Activated T-helper 9 cell treated with anti-CD3 and anti-CD28 coated beads, Interleukin-2, amount 50 U/mL, for 16 hours (primary cell): ENCODE data around the gene COL26A1.
"Not testable (repeated sequence)": the region's sequence is repeated elsewhere in the genome, so short reads cannot be mapped to it uniquely, and the experiment has no call there.

Source experiments
- DNase-seq: peaks from one replicate; pipeline ENCODE4 v3.0.0-alpha.2; 2020; ENCODE audit warnings: low read depth

Gene COL26A1

DNA sequence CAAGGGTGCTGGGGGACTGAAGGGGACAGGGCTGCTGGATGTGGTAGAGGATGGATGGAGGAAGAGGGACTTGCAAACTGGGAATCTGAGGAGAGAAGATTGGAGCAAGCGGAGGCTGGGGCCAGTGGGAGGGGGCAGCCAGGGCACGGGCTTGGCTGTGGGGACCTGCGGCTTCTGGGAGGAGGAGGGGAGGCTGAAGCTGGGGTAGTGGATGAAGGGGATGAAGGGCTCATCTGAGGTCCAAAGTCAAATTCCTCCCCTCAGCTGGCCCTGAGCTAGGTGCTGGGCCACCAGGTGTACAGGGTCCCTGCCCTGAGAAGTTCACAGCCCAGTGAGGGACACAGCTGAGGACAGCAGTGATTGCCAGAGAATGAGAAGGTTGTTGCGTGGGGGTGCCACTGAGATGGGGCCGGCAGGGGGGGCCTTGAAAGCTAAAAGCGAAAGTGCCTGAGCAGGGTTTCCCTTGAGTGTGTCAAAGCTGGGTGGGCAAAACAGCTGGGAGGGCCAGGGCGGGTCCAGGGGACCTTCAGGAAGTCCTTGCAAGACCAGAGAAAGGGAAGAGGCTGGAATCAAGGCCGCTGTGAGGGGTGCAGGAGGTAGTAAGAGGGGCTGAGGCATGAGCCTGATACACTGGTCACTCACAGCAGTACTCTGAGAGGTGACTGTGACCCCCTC, 191.2 kb downstream of the COL26A1 start:
- DNase-seq = no peak

DNA sequence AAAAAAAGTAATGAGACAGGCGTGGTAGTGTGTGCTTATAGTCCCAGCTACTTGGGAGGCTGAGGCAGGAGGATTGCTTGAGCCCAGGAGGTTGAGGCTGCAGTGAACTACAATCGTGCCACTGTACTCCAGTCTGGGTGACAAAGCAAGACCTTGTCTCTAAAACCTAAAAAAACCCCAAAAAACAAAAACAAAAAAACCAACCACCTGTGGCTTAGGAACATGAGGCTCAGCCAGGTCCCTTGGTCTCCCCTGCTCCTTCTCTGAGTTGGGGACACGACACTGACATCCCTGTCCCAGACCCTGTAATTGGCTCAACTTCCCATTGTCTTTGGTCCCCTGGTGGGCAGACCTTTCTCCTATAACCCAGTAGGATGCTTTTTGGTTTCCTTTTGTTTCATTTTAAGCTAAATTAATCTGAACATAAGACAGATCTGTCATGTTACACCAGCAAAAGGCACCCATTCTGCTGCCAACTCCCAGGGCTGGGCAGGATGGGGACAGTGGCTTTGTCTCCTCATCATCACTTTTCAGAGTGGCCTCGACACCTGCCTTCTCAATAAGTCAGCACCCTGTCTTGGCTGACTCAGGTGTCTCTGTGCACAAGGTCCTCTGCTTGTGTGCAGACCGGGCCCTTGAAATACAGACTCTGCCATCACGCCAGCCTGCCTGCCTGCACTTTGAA, 192.1 kb downstream of the COL26A1 start:
- no peak for DNase-seq

DNA sequence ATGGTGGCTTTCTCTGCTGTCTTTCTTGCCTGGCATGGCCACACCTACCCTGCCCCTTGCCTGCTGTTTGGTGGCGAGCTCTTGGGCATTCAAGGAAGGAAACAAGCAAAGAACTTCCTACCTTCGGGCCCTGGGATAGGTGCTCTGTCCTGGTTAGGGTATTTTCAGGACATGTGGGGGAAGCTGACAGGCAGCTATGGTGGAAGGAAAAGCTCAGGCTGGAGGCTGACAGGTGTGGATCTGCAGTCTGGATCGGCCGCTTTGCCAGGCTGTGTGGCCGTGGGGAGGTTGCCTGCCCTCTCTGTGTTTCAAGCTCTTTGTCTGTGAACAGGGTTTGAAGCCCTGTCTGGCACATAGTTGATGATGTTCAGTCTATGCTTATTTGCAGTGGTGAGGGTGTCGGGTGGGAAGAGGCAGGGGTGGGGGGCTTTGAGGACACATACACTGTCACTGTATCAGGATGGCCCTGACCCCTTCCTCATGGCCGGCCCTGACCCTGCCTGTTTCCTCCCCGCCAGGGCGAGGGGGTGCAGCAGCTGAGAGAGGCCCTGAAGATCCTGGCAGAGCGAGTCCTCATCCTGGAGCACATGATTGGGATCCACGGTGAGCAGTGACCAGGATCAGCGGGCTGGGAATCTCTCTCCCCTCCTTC, 192.7 kb downstream of the COL26A1 start:
- DNase-seq = no peak

DNA sequence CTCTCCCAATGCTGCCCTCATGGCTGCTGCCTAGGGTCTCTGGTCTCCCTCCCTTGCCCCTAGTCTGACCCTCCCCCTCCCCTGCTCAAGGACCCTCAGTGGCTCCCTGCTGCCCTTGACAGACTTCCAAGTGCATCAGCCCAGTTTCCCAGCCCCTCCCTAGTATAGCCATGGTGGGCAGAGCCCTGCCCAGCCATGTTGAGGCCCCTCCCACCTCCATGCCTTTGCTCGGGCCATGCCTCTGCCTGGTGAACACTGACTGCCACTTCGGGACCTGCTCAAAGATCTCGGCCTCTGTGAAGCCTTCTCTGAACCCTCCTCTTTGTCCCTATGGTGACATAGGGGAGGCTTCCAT, 193.2 kb downstream of the COL26A1 start:
- DNase-seq = no peak

DNA sequence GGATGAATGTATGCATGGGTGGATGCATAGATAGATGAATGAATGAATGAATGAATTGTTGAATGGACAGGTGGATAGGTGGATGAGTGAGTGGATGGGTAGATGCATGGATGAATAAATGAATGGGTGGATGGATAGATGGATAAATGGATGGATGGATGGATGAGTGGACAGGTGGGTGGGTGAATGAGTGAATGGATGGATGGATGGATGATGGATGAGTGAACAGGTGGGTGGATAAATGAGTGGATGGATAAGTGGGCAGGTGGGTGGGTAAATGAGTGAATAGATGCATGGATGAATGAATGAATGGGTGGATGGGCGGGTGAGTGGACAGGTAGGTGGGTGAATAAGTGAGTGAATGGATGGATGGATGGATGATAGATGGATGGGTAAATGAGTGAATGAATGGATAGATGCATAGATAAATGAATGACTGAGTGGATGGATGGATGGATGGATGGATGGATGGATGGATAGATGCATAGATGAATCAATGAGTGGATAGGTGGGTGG, 193.8 kb downstream of the COL26A1 start:
- no peak for DNase-seq

DNA sequence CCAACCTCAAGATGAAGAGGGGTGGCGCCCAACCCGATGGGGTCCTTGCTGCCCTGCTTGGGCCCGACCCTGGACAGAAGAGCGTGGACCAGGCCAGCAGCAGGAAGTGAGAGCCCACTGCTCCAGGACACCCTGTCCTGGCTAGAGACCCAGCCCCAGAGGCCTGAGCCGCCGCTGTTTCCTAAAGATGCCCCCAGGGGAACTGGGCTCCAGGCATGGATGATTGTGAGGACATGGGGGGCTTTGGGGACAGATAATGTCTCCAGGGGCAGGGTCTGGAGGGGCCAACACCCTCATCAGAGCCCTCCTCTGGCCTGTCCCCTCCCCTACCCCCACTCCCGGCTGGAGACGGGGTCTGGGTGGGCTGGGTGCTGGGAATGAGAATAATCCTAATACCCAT, 194.7 kb downstream of the COL26A1 start:
- DNase-seq = no peak

DNA sequence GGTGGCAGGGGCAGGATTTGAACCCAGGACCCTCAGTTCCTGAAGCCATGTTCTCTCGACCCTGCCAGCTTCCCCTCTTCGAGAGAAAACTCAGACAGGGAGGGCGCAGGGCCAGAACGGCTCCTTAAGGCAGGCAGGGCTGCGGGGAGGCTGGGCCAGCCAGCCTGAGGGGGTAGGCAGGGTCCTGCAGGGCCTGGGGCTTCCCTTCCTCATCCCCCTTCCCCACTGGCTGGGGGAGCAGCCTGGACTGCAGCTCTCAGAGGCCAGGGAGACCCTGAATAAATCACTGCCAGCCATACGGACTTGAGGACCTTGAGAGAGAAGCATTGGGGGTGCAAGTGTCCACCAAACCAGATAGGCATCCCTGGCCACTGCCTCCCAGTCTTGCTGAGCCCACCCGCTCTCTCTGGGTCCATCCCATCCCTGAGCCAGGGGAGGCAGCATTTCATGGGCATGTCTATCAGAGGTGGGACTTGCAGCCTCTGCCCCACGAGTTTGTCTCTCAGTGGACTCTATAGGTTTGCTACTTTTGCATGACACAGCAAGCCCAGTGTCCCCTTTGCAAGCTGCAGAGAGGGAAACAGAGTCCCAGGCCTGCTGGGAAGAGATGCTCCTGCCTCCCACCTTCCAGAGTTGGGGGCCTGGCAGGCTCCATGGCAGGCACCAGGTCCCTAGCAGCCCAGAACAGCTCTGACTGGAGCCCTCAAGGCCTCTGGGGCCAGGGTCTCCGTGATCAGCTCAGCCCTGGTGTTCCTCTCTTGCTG, 195.5 kb downstream of the COL26A1 start:
- no peak for DNase-seq

DNA sequence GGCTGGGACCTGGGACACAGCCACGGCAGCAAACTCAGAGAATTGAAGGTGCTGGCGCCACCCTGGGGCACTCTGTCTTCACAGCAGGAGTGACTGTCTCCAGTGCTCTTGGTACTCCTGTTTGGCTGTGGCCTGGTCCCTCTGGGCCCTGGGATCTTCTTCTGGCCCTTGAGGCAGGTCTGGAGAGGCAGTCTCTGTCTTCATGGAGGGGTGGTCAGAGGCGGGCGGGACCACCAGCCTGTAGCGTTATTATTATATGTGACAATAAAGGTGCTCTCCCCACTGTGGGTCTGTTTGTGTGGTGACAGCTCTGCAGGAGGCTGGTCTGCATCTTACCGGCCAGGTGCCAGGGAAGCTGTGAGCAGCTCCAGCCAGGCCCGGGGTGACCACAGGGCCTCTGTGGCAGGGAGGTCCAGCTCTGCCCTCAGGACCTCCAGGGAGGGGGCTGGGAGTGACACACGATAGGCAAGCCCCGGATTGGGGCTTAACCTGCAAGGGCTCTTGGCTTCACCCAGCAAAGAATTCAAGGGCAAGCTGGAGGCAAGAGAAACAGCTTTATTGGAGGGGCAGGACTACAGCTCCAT, 196.2 kb downstream of the COL26A1 start:
- no peak for DNase-seq

DNA sequence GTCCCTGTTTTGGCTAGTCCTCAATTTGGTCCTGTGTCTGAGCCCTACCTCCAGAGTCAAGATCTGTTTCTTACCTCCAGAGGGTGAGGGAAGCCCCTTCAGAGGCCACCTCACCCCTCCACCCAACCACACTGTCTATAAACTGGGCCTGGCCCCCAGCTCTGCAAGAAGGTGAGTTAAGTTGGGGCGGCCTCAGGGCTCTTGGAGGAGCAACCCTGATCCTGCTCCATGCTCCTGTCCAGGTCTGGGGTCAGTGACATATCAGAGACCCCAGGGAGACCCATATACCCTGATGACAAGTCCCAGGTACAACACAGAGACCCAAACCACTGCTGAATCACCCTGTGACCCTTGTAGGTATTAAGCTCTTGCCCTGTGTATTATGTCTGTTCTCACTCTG, 196.9 kb downstream of the COL26A1 start:
- no peak for DNase-seq

DNA sequence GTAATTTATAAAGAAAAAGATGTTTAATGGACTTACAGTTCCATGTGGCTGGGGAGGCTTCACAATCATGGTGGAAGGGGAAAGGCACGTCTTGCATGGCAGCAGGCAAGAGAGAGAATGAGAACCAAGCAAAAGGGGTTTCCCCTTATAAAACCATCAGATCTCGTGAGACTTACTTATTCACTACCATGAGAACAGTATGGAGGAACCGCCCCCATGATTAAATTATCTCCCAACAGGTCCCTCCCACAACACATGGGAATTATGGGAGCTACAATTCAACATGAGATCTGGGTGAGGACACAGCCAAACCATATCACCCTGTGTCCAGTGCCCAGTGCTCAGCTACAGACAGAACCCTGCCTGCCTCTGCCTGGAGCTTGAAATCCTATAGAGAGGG, 197.3 kb downstream of the COL26A1 start:
- DNase-seq = not testable (repeated sequence)

DNA sequence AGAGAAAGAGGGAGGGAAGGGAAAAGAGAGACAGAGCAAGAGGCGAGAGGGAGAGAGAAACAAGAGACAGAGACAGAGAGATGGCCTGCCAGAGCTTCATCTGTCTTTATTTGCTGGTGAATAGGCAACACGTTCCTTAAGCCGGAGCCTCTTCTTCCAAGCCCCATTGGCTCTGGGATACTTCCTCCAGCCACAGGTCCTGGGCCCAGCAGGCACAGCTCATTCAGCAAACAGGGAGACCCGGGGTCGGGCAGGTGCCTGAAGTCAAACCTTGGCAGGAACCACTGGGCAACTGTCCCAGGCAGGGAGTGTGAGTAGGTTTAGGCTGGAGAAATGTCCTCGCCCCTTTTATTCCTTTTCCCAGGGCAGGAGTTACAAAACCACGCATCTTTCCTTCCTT, 198.2 kb downstream of the COL26A1 start:
- DNase-seq = no peak

DNA sequence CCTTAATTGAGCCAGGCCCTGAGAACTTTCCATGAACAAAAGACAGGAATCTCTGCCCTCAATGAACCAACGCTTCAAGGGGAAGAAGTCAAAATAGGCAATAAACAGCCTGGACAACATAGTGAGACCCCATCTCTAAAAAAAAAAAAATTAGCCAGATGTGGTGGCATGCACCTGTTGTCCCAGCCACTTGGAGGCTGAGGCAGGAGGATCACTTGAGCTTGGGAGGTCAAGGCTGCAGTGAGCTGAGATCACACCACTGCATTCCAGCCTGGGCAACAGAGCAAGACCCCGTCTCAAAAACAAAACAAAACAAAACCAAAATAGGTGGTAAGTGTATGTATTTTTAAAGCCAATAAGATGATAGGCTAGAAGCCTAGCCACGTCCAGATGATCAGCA, 198.6 kb downstream of the COL26A1 start:
- DNase-seq = not testable (repeated sequence)

DNA sequence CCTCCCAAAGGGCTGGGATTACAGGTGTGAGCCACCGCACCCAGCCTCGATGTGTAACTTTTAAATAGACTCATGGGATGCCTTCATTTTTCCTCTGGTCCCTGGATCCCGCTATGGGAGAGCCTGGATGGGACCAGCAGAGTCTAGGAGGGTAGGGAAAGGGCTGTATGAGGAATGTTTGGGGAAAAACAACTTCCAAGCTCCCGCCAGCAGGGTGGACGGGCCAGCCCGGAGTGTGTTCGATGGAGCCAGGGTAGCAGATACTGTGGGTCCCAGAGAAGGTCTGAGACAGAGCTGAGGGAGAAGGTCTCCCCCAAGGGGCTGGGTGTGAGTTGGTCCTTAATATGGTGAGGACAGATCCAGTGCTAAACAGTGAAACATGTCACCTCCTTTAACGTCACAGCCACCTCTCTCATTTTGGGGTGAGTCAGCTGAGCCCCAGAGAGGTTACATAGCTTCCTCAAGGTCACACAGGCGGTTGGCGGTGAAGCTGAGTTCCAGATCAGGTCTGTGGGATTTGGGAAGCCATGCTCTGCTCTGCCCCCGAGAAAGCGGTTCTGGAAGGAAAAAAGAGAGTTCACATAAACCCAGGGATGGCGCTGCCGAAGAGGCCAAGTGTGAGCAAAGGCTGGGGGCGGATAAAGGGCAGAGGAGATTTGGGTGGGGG, 200.0 kb downstream of the COL26A1 start:
- DNase-seq = no peak

DNA sequence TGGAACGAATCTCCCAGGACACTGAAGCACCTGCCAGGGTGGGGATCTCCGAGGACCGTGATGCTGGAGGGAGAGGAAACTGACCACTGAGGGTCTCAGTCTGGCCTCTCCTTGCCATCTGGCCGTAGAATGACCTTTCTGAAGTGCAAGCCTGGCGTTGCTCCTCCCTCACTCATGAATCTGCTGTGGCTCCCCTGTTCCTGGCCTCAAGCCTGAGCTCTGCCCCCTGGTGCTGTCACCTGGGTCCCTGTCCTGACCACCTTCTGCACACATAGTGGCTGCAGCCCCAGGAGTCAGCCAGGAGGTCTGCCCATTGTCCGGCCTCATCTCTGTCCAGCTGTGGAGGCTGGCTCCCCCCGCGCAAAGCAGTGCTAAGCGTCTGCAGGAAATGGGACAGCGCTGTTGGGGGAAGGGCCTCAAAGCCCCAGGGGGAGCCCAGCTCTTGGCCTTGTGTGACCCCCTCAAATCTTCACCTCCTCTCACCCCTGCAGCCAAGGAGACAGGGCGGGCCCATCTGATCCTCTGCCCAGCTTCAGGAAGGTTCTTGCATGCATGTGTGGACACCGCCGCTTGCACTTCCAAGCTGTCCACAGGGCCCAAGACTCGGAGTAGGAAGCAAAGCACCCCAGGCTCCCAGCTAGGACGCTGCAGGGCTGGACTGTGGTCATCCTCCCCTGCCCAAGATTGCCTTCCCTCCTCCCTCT, 200.7 kb downstream of the COL26A1 start:
- DNase-seq = no peak

DNA sequence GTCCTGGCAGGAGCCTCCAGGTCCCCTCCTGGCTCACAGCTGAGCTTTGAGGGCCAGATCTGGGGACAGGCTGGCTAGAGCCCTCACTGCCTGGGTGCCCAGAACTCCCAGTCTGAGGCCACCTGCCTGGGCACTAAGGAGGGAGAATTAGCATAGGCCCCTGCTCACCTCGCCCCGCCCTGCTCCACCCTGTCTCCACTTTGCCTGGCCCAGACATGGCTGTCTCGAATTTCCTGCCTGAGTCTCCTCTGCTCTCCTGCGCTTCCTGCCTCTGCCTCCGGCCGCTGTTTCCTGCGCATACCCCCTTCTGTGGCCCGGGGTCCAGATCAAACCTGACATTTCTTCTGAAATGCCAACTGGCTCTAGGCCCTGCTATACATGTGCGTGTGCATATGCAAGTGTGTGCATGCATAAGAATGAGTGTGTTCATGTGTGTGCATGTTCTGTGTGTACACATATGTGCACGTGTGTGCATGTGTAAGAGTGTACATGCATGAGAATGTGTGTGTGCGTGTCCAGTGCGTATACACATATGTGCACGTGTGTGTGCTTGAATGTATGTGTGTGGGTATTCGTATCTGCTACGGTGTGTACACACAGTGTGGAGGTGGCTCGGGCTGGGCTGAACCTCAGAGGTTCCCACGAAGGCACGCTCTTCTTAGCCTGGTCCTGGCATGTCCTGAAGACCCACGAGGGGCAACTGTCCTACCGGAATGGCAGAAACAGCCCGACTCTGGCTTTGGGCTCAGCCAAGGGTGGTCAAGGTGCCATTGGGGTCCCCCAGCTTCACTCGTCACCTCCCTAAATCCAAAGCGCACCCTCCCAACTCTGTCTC, 201.5 kb downstream of the COL26A1 start:
- DNase-seq = no peak

DNA sequence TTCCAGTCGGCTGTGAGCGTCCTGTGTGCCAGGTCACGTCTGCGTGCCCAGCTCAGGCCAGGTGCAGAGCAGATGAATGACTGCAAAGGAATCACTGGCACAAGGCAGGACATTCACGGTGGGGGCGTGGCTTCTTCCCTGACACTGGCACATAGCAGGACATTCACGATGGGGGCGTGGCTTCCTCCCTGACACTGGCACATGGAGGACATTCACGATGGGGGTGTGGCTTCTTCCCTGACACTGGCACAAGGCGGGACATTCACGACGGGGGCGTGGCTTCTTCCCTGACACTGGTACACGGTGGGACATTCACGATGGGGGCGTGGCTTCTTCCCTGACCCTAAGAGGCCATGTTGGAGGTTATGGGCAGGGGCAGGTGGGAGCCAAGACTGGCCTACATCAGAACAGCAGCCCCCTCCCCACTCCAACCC, 202.1 kb downstream of the COL26A1 start:
- no peak for DNase-seq

DNA sequence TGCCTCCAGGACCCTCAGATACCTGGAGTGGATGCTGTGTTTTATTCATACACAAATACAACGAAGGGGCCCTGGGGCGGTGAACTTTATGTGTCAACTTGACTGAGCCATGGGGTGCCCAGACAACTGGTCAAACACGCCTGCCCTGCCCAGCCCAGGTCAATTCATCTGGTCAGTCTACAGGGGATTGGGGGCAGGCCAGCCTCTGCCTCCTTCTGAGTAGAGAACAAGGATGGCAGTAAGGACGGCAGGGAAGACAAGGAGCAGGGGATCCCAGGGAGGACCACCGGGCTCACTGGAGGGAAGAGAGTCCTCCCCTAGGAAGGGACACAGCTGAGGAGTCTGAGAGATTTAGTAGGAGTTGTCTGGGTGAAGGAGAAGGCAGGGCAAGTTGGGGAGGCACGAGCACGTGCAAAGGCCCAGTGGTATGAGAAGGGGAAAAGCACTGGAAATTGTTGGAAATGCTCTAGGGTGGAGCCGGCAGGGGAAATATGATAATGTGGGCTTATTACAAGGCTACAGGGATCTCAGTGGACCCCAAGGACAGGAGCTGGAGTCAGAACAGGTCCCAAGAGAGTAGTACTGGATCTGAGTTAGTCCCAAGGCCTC, 203.0 kb downstream of the COL26A1 start:
- DNase-seq = no peak

DNA sequence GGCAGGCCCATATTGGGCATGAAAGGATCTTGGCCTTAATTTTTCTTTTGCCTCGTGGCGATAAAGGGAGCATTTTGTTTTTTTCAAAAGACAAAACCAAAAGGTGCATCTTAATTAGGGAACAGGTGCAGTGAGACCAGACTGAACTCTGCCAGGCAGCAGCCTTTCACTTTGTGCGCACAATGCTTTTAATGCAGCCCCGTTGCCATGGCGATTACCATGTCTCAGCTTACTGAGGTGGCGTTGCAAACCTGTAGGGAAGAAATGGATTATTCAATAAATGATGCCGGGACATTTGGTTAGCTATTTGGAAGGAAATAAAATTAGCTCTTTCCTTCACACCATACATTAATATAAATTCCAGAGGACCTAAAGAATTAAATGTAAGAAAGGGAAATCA, 204.6 kb downstream of the COL26A1 start:
- DNase-seq = no peak

DNA sequence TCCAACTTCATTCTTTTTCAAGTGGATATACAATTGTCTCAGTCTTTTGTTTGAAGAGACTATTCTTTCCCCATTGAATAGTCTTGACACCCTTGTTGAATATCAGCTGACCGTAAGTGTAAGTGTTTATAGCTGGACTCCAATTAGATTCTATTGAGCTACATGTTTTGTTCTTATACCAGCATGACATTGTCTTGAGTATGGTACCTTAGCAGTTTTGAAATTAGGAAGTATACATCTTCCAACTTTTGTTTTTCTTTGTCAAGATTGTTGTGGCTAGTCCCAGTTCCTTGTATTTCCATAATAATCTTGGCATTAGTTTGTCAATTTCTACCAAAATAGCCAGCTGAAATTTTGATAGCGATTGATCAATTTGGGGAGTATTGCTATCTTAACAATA, 209.5 kb downstream of the COL26A1 start:
- no peak for DNase-seq

DNA sequence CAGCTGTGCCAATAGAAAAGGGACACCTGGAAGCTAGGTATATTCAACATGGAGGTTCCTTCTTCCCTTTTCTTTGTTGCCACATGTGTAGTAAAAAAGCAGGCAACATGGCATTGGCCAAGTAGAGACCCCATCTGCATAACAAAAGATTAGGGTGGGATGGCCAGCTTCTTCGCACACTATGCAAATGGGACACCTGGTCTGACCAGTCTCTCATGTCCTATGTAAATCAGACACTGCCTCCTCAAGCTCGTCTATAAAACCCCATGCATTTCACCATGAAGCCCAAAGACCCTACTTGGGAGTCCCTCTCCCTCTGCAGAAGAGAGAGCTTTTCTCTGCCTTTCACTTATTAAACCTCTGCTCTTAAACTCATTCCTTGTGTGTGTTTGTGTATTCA, 212.5 kb downstream of the COL26A1 start:
- no peak for DNase-seq
